ENCODE data around the gene GPR18.

The GPR18 gene

DNA sequence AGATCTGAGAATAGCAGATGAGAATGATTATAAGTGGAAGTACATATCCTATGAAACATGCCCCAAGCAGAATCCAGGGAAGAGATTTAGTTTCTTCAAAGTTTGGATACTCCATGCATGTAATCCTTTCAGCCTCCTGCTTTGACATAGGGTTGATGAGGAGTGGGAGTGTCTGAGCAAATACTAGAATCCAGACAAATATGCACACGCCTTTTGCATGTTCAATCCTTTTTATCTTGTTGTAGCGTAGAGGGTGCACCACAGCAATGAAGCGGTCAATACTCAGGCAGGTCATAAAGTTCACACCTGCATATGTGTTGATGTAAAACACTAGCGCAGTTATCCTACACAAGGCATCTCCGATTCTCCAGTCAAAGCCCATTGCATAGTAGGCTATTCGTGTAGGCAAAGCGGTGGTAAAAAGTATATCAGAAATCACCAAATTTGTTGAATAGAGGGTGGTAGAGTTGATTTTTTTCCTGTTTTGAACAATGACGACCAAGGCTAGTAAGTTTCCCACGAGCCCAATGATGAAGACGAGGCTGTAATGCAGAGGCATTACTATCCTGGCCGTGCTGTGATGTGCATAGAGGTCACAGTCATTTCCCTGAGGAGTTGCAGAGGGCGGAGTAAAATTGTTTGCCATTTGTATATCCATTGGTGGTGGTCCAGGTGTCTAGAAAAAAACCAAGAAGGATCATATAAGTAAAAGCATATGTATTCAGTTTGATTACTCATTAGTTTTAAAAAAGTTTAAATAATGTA lies 37.5 kb upstream of the GPR18 start:
- TF ChIP-seq CTCF (IDR thresholded peaks at IDR 0.05; ENCODE audit: low read depth, low read length, missing control alignments), result no peak
- no peaks in the 10 kb centered on the region for H3K36me3 ChIP-seq (replicated peaks)
- H3K27me3 ChIP-seq (replicated peaks), result no peaks in the 10 kb centered on the region
- no peak overlapping the region for H3K27ac ChIP-seq
- no peak for DNase-seq
- H3K4me3 ChIP-seq (ENCODE audit: low read depth, low read length), result no peak overlapping the region
- in situ Hi-C loops (cut with HindIII; ENCODE audit: low pct_ligation_motif_present, low sequenced_read_pairs), result no loop called here

DNA sequence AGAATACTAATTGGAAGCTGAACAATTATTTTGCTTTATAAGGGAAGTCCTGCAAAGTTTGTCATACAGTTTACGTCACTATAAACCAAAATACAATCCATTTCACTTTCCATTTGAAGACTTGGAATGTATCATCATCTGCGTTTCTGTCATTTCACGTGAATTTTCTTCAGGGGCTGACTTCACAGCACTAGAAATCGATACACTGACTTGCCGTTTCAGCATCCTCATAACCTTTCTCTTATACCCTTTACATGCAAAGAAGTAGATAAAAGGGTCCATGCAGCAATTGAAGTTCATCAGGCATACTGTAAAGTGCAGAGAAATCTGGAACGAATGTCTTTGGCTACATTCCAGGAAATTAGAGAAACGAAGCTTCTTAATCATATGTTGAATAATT lies 36.8 kb upstream of the GPR18 start:
- in situ Hi-C loops (cut with HindIII; ENCODE audit: low pct_ligation_motif_present, low sequenced_read_pairs), result no loop called here
- Histone ChIP-seq H3K4me3 (ENCODE audit: low read depth, low read length) (no peak overlapping the region), H3K27me3 (replicated peaks) (no peaks in the 10 kb centered on the region), H3K36me3 (replicated peaks) (no peaks in the 10 kb centered on the region), H3K27ac (no peak overlapping the region)
- DNase-seq, result no peak
- no peak for TF ChIP-seq CTCF (IDR thresholded peaks at IDR 0.05; ENCODE audit: low read depth, low read length, missing control alignments)

DNA sequence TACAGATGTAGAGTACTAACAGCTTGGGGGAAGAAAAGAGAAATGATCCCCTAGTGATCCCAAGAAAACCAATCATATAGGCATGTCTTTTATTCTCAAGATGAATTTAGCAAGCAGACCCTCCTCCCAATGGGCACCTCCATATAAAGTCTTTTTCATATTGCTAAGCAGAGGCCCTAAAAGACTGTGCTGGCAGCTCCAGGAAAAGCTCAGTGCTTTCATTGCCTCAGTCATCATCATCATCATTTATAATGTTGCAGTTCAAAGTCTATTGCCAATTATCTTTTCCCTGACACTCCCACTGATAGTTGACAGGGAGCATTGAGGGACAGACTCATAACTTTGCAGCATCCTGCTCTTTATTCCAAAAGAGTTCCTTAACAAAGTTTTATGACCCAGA lies 36.0 kb upstream of the GPR18 start:
- in situ Hi-C loops (cut with HindIII; ENCODE audit: low pct_ligation_motif_present, low sequenced_read_pairs), result no loop called here
- DNase-seq, result no peak
- Histone ChIP-seq H3K36me3 (replicated peaks) (no peaks in the 10 kb centered on the region), H3K27me3 (replicated peaks) (no peaks in the 10 kb centered on the region), H3K4me3 (ENCODE audit: low read depth, low read length) (no peak overlapping the region), H3K27ac (no peak overlapping the region)
- no peak for TF ChIP-seq CTCF (IDR thresholded peaks at IDR 0.05; ENCODE audit: low read depth, low read length, missing control alignments)

- no peak for DNase-seq
- TF ChIP-seq CTCF (IDR thresholded peaks at IDR 0.05; ENCODE audit: low read depth, low read length, missing control alignments), result no peak
- Histone ChIP-seq H3K27ac (no peak overlapping the region), H3K27me3 (replicated peaks) (no peaks in the 10 kb centered on the region), H3K36me3 (replicated peaks) (no peaks in the 10 kb centered on the region), H3K4me3 (ENCODE audit: low read depth, low read length) (no peak overlapping the region)
- in situ Hi-C loops (cut with HindIII; ENCODE audit: low pct_ligation_motif_present, low sequenced_read_pairs), result no loop called here
Observed at GRCh38 chr13:99293178-99293577, 35.0 kb upstream of the GPR18 start.

- H3K27me3 ChIP-seq (replicated peaks), result no peaks in the 10 kb centered on the region
- TF ChIP-seq CTCF (IDR thresholded peaks at IDR 0.05; ENCODE audit: low read depth, low read length, missing control alignments), result no peak
- no peaks in the 10 kb centered on the region for H3K36me3 ChIP-seq (replicated peaks)
- H3K4me3 ChIP-seq (ENCODE audit: low read depth, low read length), result no peak overlapping the region
- no peak overlapping the region for H3K27ac ChIP-seq
- no peak for DNase-seq
- in situ Hi-C loops (cut with HindIII; ENCODE audit: low pct_ligation_motif_present, low sequenced_read_pairs), result no loop called here
Observed at GRCh38 chr13:99290894-99291293, 32.7 kb upstream of the GPR18 start.

All from brain microvascular endothelial cell (primary cell).